Large intestine (tissue), 3 donors: Measurements from ENCODE around the gene TYW1. TPM values are rescaled to one million over a fixed set of nuclear protein-coding genes. Genes with fewer than 3 reads are reported as not detected.
A peak's percentile ranks its signal among the peaks of the same experiment; 100 is the strongest.
"Not testable (repeated sequence)": the region's sequence is repeated elsewhere in the genome, so short reads cannot be mapped to it uniquely, and the experiment has no call there.

Source experiments
- DNase-seq, 2 donors: peaks; one replicate each; pipeline versions ENCODE4 v3.0.0 to v3.0.0-alpha.2; 2013
- H3K27ac ChIP-seq: one replicate; pipeline ENCODE4 v1.5.1; 2013; ENCODE audit warnings: low read length
- H3K27me3 ChIP-seq: 2 replicates; pipeline ENCODE4 v1.6.1; 2013; ENCODE audit warnings: low read length; ENCODE audit not compliant: control insufficient read depth, insufficient read depth
- H3K36me3 ChIP-seq: 2 replicates; pipeline ENCODE4 v1.6.1; 2013; ENCODE audit warnings: low read length; ENCODE audit not compliant: control insufficient read depth, insufficient read depth
- H3K4me1 ChIP-seq: one replicate; pipeline ENCODE4 v1.6.1; 2013; ENCODE audit warnings: low read length; ENCODE audit not compliant: control insufficient read depth, insufficient read depth
- H3K4me3 ChIP-seq: one replicate; pipeline ENCODE4 v1.5.1; 2013; ENCODE audit warnings: low read length
- H3K9me3 ChIP-seq: one replicate; pipeline ENCODE4 v1.6.1; 2013; ENCODE audit warnings: mild to moderate bottlenecking, low read depth, low read length, moderate library complexity; ENCODE audit not compliant: control insufficient read depth
- WGBS: methylation state at CpG from one replicate; pipeline ENCODE4 v1.1.5; 2013; ENCODE audit warnings: low lambda C conversion rate; ENCODE audit not compliant: insufficient coverage; 5-methylcytosine and 5-hydroxymethylcytosine counted together
- polyA plus RNA-seq: library from polyadenylated mRNA; unstranded; fragments of 120-200 nt; gene quantifications from one replicate; pipeline ENCODE4 v1.2.1, GENCODE V29; 2013

TYW1 gene
- polyA plus RNA-seq, 1 donor: 20.0 TPM

DNA sequence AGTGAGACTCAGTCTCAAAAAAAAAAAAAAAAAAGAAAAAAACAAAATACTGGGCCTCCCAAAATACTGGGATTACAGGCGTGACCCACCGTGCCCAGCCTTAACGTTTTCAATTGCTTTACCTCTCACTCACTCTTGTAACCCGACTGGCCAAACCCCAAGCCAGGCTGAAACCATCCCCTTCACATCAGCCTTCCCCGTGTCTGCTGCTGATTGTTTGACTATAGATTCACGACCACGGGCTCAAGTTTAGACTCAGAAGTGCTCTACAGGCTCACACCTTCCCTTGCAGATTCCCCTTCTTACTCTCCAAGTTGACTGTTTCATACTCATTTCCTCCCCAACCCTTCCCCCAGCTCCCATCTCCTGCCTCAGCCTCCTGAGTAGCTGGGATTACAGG is 22.3 kb downstream of the TYW1 start:
- H3K9me3 ChIP-seq: no peaks in the 10 kb centered on the region
- no peak for DNase-seq
- no CpG with 5 or more reads among the region's 7 CpGs for WGBS
- no peak overlapping the region for H3K4me3 ChIP-seq
- no peaks in the 10 kb centered on the region for H3K27me3 ChIP-seq
- no peaks in the 10 kb centered on the region for H3K4me1 ChIP-seq
- no peak overlapping the region for H3K27ac ChIP-seq
- peaks cover 47% of the 10 kb centered on the region for H3K36me3 ChIP-seq

DNA sequence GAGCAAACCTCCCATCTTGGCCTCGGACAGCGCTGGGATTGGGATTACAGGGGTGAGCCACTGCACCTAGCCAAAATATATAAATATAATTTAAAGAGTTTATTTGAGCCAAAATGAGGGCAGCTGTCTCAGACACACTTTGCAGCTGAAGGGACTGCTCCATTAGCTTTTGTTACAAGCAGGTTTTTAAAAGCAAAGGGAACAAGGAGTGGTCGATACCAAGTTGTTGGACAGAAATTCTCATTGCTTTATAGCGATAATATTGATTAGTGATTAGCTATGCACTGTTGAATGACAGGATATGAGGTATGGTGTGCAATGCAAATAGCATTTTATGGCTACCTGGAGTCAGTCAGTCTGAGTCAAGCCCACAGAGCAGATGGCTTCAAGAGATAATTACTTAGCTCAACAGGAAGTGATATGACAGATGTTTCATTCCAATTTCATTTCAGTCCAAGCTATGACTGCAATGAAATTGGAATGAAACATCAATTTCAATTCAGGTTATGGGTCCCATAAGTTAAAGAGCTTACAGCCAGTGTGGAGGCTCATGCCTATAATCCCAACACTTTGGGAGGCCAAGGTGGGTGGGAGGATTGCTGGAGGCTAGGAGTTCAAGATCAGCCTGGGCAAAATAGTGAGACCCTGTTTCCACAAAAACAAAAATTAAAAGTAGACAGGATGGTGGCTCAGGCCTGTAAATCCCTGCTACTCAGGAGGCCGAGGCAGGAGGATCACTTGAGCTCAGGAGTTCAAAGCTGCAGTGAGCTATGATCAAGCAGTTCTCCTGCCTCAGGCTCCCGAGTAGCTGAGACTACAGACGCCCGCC is 23.1 kb downstream of the TYW1 start:
- Histone ChIP-seq H3K4me1 (no peaks in the 10 kb centered on the region), H3K4me3 (no peak overlapping the region), H3K27me3 (no peaks in the 10 kb centered on the region), H3K36me3 (peaks cover 45% of the 10 kb centered on the region), H3K27ac (no peak overlapping the region), H3K9me3 (no peaks in the 10 kb centered on the region)
- DNase-seq: peak in 1 of 2 donors; percentile 49
- 17% methylated on average over 1 of the region's 8 CpGs for WGBS

DNA sequence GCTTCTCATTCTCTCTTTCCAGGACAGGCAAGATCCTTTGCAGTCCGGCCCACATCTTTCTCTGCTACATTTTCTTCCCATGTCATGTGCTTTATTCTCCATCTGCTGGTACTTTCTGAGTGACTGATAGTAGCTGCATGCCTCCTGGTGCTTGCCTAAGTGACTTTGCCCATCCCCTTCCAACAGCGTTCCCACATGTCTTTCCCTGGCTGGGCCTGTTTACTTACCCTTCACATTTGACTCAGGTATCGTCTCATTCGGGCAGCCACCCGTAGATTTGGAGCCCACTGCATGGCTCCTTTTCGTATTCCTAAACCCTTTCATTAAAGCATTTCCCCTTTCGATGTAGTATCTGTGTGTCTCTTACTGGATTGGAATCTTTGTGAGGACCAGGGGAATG is 24.6 kb downstream of the TYW1 start:
- no peak for DNase-seq
- H3K9me3 ChIP-seq: no peaks in the 10 kb centered on the region
- no peaks in the 10 kb centered on the region for H3K4me1 ChIP-seq
- H3K36me3 ChIP-seq: peaks cover 44% of the 10 kb centered on the region
- no peaks in the 10 kb centered on the region for H3K27me3 ChIP-seq
- no peak overlapping the region for H3K27ac ChIP-seq
- H3K4me3 ChIP-seq: no peak overlapping the region
- no CpG with 5 or more reads among the region's 7 CpGs for WGBS

DNA sequence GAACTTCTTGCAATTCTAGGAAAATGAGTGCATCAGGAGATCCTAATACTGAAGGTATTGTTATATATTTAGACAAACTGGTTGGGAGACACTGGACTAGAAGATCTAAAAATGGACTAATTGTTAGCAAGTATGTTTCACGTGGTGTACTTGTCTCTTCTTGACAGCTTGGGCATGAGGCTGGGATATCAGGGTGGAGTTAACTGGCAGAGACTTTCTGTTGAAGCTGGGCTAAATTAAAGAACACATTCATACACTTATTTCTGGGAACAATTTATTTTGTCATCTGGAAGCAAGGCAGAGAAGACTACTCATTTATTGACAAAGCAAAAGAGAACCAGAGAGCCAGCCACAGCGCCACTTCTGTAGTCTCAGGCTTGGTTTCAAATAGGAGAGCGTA is 25.9 kb downstream of the TYW1 start:
- Histone ChIP-seq H3K9me3 (no peaks in the 10 kb centered on the region), H3K4me3 (no peak overlapping the region), H3K27me3 (no peaks in the 10 kb centered on the region), H3K4me1 (no peaks in the 10 kb centered on the region), H3K27ac (no peak overlapping the region), H3K36me3 (peaks cover 42% of the 10 kb centered on the region)
- no CpG with 5 or more reads among the region's 3 CpGs for WGBS
- no peak for DNase-seq

DNA sequence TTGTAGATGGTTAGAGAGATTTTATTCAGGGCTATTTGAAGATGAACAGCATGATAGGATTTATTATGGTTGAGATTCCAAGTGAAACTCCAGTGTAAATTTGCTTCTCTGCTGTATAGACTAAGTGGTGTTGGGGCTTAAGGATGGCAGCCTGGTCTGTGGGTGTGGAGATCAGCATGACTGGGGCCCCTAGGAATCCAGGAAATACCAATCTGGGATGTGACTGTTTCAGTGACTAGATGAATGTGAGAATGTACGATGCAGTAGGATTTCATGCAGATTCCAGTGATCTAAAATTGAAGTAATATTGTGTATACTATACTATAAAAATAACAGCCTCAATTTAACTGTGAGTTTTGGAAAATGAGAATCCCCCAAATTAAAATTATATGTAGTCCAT is 28.8 kb downstream of the TYW1 start:
- H3K36me3 ChIP-seq: peaks cover 28% of the 10 kb centered on the region

DNA sequence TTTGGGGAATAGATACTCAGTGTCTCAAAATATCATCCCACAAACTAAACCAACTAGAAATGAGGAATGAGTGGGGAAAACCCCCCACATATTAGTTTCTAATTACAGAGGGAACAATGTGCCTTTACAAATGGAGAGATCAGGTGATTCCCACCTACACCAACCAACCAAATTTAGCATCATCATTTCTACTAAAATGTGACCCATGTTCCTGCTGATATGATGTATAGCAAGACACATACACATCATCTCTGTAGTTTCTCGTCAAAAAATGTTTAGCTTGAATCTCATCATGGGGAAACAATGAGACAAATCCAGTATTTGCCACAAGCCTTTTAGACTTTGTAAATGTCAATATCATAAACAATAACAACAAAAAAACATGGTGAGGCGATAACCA is 35.1 kb downstream of the TYW1 start:
- not testable (repeated sequence) for DNase-seq, H3K27me3 ChIP-seq, H3K4me1 ChIP-seq, H3K9me3 ChIP-seq, H3K27ac ChIP-seq, H3K4me3 ChIP-seq
- no CpG with 5 or more reads among the region's 2 CpGs for WGBS
- H3K36me3 ChIP-seq: peaks cover 14% of the 10 kb centered on the region

More for the DNA sequence above, 28.8 kb downstream of the TYW1 start:
- not testable (repeated sequence) for H3K9me3 ChIP-seq, H3K4me3 ChIP-seq, H3K27me3 ChIP-seq, DNase-seq, H3K27ac ChIP-seq, H3K4me1 ChIP-seq
- WGBS: no CpG with 5 or more reads among the region's 1 CpG

DNA sequence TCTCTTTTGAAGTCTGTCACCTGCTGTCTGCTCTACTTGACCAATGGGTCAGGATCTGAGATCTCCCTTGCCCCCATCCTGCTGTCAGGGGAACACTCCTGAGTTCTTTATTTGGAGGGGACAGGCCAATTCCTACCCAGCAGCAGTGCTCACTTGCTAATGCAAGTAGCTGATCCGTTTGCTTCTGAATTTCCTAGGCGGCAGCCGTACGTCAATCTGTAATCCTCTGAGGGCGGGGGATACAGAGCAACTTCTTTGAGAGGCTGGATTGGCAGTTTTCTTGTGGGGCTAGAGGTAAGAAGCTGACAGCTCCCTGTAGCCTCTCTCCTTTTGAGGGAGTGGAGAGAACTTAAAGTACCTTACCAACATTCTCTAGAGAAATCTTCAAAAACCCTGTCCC is 36.6 kb downstream of the TYW1 start:
- no peak for DNase-seq
- Histone ChIP-seq H3K4me1 (no peaks in the 10 kb centered on the region), H3K9me3 (no peaks in the 10 kb centered on the region), H3K27me3 (no peaks in the 10 kb centered on the region), H3K4me3 (no peak overlapping the region), H3K27ac (no peak overlapping the region), H3K36me3 (peaks cover 14% of the 10 kb centered on the region)
- no CpG with 5 or more reads among the region's 5 CpGs for WGBS

DNA sequence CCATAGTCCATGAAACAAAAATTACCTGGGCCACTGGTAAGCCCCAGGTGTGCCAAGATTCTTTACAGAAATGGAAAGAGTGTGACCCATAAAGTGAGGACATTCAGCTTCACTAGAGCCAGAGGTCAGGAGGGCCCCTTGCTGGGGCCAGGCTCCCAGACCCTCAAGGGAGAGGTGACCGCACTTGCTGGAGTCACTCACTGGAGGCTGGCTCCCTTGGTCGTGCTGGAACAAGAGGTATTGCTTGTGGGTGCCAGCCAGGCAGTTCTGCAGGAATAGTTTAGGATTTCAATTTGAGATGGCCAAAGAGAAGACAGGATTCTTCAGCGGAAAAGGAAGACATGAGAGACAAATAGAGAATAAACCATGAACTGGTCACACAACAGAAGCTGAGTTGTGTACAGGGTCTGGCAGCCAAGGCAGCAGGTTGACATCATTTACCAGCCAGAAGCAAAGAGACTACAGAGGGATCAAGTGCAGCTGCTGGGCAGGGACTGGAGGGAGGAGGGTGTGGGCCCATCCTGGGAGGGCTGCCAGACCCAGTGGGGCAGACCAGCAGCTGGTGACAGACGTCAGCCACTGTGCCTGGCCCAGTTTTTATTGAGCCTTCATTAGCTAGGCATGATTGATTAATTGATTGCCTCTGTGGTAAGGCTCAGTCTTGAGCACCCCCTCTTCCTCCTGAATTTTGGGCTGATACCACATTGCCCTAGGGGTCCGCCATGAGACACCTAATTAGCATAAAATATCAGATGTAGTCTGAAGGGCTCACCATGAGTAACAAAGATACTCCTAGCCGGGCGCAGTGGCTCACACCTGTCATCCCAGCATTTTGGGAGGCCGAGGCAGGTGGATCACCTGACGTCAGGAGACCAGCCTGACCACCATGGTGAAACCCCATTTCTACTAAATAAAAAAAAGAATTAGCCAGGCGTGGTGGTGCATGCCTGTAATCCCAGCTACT is 40.1 kb downstream of the TYW1 start:
- H3K9me3 ChIP-seq, H3K27me3 ChIP-seq, H3K27ac ChIP-seq, H3K4me3 ChIP-seq, DNase-seq, H3K36me3 ChIP-seq, H3K4me1 ChIP-seq: not testable (repeated sequence)
- no CpG with 5 or more reads among the region's 10 CpGs for WGBS

DNA sequence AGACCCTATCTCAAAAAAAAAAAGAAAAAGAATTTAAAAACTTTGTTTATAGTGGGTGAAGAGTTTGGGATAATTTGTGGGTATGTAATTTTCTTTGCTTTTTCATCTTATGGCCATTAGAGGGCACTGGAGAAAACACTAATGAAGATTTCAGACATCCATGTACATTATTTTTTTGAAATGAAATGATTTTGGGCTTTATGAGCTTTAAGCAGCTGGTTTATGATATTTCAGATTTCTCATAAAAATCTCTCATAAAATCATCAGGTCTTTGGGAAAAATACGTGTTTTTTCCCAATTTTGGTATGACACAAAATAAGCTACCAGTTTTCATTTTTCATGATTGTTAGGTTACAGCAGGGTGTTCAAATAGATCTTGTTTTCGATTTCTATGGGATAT is 44.2 kb downstream of the TYW1 start:
- not testable (repeated sequence) for H3K9me3 ChIP-seq, DNase-seq, H3K4me3 ChIP-seq, H3K27ac ChIP-seq, H3K36me3 ChIP-seq, H3K4me1 ChIP-seq, H3K27me3 ChIP-seq
- 70% methylated on average over 2 of the region's 2 CpGs for WGBS

DNA sequence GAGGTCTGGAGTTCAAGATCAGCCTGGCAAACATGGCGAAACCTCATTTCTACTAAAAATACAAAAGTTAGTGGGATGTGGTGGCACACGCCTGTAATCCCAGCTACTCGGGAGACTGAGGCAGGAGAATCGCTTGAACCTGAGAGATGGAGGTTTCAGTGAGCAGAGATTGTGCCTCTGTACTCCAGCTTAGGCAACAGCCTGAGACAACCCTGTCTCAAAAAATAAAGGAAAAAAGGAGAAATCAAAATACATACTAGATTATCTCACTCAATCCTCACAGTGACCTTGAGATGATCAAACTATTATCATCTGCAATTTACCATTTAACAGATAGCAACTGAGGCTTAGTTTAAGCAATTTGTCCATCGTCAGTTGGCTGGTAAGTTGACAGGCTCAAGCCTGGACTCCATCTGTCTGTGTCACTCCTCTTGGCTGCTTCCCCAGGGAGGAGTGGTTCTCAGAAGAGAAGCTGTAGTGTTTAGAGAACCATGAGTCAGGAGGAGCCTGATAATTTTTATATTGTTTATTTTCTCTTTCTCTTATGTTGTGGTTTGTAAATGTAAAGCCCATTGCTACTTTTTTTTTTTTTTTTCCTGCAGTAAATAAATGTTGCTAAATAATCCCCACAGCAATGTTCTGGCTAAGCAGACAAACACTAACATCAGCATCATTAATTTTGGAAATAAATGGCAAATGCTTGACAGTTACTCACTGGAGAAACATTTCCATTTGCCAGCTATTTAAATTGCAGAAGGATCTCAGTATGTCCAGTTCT is 46.3 kb downstream of the TYW1 start:
- no CpG with 5 or more reads among the region's 5 CpGs for WGBS
- H3K9me3 ChIP-seq, H3K36me3 ChIP-seq, H3K27me3 ChIP-seq, H3K4me3 ChIP-seq, H3K27ac ChIP-seq, H3K4me1 ChIP-seq: not testable (repeated sequence)
- peak in 1 of 2 donors; percentile 8 for DNase-seq
